GM10266 (cell line): ENCODE data around the gene CNOT1.
A peak's percentile ranks its signal among the peaks of the same experiment; 100 is the strongest.
"Not testable (repeated sequence)": the region's sequence is repeated elsewhere in the genome, so short reads cannot be mapped to it uniquely, and the experiment has no call there.

Source experiments
- DNase-seq: peaks from one replicate; pipeline ENCODE4 v3.0.0; 2012; ENCODE audit errors: extremely low spot score
- TF ChIP-seq, protein P1 (sequence below): IDR thresholded peaks from 2 replicates; pipeline ENCODE4 v1.5.1; 2012; ENCODE audit warnings: mild to moderate bottlenecking, low read depth; ENCODE audit not compliant: control insufficient read depth, insufficient read depth; ENCODE audit errors: missing control alignments

Gene CNOT1

DNA sequence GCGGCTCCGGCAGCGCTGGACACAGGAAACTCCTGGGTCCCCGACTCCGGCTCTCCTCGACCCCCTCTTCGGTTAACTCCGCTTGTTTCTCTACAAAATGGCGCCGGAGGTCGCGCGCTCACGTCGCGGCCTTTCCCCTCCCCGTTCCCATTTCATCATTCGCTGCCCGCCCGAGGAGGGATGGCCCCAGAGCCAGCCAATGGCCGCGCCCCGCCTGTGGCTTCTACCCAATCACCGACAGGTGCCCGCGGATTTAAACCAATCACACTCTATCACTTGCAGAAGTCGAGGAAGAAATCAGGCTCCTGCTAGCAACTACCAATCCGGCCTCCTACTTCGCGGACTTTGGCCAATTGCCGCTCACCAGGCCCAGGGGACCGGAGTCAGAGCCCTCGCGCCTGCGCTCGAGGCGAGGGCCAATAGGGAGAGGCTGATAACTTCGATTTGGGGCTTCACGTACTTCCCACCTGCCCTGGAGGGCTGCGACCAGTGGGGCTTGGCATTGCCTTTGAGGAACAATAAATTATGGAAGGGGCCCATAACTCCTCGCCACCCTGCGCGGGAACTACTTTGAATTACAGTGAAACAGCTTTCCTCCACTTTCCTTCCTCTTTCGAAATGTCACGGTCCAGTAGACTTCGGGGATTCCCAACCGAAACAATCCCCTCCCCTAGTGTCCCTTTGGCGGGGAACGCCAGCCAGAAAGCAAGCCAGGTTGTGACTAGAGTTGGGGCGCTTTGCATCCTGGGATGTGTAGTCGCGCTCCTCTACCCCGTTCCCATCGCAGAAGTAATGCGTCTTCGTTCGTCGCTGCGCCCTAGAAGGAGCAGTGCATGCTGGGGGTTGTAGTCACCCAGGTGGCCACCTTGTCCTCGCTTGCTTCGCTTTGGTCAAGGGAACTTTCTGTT, at the start of gene CNOT1:
Gene CNOT1 (minus strand): TSS at position 94 of the 908 bp plus-strand sequence. CDS start 30,489 bp downstream, outside the sequence.
- DNase-seq: peak; percentile 88
- TF ChIP-seq, protein P1, sequence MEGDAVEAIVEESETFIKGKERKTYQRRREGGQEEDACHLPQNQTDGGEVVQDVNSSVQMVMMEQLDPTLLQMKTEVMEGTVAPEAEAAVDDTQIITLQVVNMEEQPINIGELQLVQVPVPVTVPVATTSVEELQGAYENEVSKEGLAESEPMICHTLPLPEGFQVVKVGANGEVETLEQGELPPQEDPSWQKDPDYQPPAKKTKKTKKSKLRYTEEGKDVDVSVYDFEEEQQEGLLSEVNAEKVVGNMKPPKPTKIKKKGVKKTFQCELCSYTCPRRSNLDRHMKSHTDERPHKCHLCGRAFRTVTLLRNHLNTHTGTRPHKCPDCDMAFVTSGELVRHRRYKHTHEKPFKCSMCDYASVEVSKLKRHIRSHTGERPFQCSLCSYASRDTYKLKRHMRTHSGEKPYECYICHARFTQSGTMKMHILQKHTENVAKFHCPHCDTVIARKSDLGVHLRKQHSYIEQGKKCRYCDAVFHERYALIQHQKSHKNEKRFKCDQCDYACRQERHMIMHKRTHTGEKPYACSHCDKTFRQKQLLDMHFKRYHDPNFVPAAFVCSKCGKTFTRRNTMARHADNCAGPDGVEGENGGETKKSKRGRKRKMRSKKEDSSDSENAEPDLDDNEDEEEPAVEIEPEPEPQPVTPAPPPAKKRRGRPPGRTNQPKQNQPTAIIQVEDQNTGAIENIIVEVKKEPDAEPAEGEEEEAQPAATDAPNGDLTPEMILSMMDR: no peak

DNA sequence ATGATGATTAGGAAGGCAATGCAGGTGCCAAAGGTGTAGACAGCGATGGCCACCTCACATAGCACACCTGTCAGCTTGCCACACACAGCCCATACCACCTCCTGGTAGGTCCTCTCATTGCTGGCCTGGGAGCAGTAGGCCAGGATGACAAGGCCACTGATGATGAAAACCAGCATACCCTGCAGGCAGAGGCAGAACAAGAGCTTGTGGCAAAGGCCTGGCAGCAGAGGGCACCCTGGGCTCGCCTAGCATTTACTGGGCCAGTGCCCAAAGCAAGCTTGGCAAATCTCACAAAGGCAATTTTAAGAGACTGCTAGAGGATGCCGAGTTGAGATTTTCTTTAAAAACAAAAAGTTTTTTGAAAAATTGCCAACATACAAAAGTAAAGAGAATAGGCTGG, 49.1 kb upstream of the CNOT1 start:
- DNase-seq: no peak
- TF ChIP-seq, protein P1: no peak

DNA sequence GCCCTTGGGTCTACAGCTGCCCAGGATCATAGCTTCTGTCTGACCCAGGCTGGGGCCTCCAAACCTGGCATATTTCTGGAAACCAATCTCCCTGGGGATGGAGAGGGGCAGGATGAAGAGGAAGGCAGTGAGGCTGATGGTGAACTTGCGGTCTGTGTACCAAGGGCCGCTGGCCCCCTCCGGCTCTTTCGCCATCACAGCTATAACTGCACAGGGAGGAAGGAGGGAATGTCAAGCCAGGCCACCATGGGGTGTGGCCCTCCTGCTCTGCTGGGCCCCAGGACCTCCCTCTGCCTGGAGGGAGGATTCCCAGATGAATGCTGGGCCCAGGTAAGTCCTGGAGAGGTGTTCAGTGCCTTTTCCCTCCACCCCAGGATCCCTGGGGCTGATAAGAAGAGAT, 48.6 kb upstream of the CNOT1 start:
- TF ChIP-seq, protein P1: no peak
- DNase-seq: no peak

DNA sequence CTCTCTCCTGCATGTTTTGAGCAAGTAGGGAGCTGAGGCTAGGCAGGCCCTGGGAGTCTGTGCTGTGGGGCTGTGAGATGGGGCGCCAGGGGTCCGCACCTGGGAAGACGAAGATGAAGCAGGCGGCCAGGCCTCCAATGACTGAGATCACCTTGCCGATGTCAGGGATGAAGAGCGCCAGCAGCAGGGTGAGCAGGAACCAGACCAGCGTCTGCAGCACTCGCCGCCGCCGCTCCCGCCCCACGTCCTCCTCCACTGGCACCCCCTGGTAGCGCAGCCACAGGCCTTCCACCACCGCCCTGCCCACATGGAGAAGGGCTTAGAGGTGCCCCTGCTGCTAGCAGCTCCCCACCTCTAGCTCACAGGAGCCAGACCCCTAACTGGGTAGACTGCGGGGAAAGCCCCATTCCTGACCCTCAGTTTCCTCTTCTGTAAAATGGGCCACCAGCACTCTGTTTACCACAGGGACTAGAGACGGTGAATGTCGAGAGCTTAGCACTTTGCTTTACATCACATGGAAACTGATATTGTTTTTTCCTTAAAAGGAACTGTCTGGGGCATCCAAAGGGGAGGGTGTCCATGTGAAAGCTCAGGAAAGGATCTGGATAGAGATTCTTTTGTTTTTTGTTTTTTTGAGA, 41.4 kb upstream of the CNOT1 start:
- DNase-seq: no peak
- TF ChIP-seq, protein P1: no peak

DNA sequence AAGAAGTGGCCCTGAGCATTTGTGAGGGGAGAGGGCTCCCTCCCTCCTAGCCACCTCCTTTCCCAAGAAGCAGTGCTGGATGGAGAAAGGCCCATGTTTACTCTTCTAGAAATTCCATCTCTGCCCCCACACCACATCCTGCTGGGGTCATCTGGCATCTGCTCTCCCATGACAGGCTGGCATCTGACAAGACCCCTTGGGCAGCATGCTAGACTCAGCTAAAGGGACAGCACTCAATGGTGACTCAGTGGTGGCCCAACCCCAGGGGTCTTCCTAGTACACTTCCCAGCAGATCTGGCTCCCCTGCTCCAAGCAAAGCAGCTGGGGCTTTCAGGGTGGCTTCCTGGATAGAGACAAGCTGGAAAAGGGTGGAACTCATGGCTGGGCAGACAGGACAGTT, 40.6 kb upstream of the CNOT1 start:
- TF ChIP-seq, protein P1: no peak
- no peak for DNase-seq

DNA sequence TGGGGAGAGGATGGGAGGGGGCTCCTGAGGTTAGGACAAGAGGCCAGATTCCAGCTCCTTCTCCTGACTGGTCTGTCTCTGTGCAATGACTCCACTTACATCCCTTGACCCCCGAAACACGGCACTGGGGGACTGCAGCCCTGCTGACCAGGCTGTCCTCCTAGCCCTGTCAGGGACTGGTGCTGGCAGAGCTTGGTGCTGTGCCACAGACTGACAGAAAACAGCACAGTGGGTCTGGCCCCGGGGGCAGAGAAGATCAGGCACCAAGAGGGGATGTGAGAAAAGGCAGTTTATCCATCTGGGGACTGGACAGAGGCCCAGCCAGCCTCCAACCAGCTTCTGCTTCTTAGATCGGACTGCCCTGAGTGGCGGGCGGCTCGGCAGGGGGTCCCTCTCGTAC, 35.6 kb upstream of the CNOT1 start:
- DNase-seq: no peak
- TF ChIP-seq, protein P1: no peak

DNA sequence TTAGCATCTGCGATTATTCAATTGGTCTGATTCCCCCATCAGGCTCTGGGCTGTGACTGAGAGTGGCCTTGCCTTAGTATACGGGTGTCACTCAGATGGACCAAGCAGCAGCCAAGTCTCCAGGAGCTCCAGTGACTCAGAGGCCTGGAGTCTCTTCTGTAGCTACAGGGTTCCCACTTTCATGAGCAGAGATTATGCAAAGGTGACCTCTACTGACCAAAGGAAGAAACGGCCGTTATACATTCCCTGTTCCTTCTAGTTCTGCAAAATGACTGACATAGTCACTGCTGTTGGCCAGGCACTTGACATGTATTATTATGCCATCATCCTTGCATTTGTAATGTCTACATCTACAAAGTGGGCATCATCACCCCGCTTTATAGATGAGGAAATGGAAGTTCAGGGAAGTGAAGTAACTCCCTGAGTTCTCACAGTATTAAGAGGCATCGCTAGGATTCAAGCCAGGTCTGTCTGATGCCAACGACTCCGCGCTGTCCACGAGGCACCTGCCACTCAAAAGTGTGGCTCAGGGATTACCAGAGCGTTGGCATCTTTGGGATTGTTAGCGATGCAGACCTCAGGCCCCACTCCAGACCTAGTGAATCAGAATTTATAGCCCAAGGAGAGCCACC, 31.7 kb upstream of the CNOT1 start:
- TF ChIP-seq, protein P1: peak; percentile 75
- DNase-seq: peak; percentile 71

DNA sequence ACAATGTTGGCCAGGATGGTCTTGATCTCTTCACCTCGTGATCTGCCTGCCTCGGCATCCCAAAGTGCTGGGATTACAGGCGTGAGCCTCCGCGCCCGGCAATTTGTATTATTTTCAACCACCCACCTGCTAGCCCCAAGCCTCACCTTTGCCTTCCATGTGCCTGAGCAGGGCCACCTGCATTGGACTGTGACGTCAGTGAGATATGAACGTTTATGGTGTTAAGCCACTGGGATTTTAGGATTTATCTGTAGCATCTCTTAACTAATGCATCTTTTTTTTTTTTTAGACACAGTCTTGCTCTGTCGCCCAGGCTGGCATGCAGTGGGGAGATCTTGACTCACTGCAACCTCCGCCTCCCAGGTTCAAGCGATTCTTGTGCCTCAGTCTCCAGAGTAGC, 30.3 kb upstream of the CNOT1 start:
- DNase-seq: not testable (repeated sequence)
